Stimulated activated naive B cell treated with anti-CD40 and anti-IgM and Interleukin-4, amounts not matched to agents 10 μg/mL and 1 μg/mL and 100 μg/mL, for 72 hours (primary cell): ENCODE data around the gene PLCB4.
A peak's percentile ranks its signal among the peaks of the same experiment; 100 is the strongest.

Source experiments
- ATAC-seq, 2 donors: fragments of 150-1000 bp; cut with Tn5 transposase; replicated peaks; 2 replicates each; pipeline ENCODE4 v1.10.0; 2021; ENCODE audit warnings: moderate library complexity in 1 of 2
- DNase-seq: peaks from one replicate; pipeline ENCODE4 v3.0.0; 2021
- H3K27ac Mint-ChIP-seq: one replicate; pipeline ENCODE4 v1.8.0; 2022; ENCODE audit warnings: mild to moderate bottlenecking, mixed read lengths
- H3K27me3 Mint-ChIP-seq, 2 donors: one replicate each; pipeline ENCODE4 v1.8.0; 2022; ENCODE audit warnings: mixed read lengths in 2 of 2
- H3K36me3 Mint-ChIP-seq, 2 donors: one replicate each; pipeline ENCODE4 v1.8.0; 2022; ENCODE audit warnings: mixed read lengths in 2 of 2, mild to moderate bottlenecking in 1 of 2
- H3K4me1 Mint-ChIP-seq, 2 donors: one replicate each; pipeline ENCODE4 v1.8.0; 2022; ENCODE audit warnings: mixed read lengths in 2 of 2, mild to moderate bottlenecking in 1 of 2
- H3K4me3 Mint-ChIP-seq, 2 donors: one replicate each; pipeline ENCODE4 v1.8.0; 2022; ENCODE audit warnings: mild to moderate bottlenecking in 2 of 2, mixed read lengths in 2 of 2, moderate library complexity in 1 of 2
- H3K9me3 Mint-ChIP-seq, 2 donors: one replicate each; pipeline ENCODE4 v1.8.0; 2022; ENCODE audit warnings: mixed read lengths in 2 of 2, mild to moderate bottlenecking in 1 of 2

Gene PLCB4

DNA sequence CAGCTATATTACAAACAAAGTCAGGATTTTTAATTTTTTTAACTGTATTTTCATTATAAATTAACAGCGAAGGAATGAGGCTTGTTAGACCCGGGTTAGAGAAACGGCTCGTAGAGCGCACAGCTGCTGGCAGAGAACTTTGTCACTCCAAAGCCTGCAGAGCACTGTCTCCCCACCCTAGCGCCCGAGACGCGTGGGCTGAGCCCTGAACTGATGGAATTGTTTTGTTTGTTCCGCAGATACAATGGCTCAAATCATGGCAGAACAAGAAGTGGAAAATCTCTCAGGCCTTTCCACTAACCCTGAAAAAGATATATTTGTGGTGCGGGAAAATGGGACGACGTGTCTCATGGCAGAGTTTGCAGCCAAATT is 446.3 kb downstream of the PLCB4 start:
- Mint-ChIP-seq H3K27me3 (peaks cover 46 to 59% of the 10 kb centered on the region in 2 donors), H3K9me3 (no peaks in the 10 kb centered on the region), H3K27ac (no peak overlapping the region), H3K4me3 (peak overlapping the region; percentile 75 to 79), H3K4me1 (peaks cover 25 to 44% of the 10 kb centered on the region in 2 donors), H3K36me3 (no peaks in the 10 kb centered on the region)
- DNase-seq (no peak), ATAC-seq (no peak)

DNA sequence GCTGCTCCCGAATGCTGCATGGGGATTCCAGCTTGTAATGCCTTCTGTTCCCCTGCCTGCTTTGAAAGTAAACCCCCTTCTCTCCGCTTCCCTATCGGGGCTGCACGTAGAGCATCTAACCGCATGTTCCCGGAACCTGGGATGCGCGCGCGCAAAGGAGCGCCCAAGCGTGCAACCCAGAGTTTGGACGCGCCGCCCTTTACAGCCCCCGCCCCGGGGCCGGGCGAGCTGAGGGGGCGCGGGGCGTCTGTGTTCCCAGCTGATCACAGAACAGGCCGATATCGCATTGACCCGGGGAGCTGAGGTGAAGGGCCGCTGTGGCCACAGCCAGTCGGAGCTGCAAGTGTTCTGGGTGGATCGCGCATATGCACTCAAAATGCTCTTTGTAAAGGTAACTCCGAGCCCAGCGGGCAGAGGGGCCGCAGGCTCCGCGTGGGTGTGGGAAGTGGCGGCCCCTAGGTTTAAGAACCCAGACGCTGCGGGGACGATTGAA is 446.9 kb downstream of the PLCB4 start:
- H3K27me3 Mint-ChIP-seq = peaks cover 47 to 65% of the 10 kb centered on the region in 2 donors
- H3K4me1 Mint-ChIP-seq = peaks cover 24 to 40% of the 10 kb centered on the region in 2 donors
- DNase-seq (no peak), ATAC-seq (peak; percentile 26 to 31)
- H3K4me3 Mint-ChIP-seq = peak overlapping the region; percentile 75 to 79
- no peaks in the 10 kb centered on the region for H3K36me3 Mint-ChIP-seq
- no peaks in the 10 kb centered on the region for H3K9me3 Mint-ChIP-seq
- H3K27ac Mint-ChIP-seq = peak overlapping the region; percentile 54

DNA sequence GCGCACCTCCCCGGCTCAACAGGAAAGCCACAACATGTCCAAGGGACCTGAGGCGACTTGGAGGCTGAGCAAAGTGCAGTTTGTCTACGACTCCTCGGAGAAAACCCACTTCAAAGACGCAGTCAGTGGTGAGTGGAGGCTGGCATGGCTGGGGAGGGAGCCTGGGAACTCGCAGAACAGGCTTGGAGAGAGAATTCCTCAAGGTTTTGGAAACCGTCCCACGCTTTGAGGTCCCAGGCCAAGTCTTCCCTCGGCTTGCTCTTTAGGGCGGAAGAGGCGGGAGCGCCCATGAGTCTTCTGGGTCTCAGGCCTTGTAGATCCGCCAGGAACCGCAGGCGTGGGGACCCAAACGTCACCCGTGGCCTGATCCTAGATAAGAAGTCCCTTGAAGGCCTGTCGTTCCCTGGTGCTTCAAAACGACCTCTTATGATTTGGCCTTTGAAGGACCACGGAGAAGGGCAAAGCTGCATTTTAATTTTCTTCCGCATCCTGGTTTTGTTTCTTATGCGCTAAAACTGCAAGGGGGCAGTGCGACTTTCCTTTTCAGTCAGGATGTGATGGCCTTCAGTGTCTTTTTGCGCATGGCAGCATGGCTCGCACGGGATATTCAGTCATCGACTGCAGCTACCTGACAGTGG is 447.5 kb downstream of the PLCB4 start:
- Mint-ChIP-seq H3K27ac (peak overlapping the region; percentile 14), H3K9me3 (no peaks in the 10 kb centered on the region), H3K36me3 (no peaks in the 10 kb centered on the region), H3K27me3 (peaks cover 50 to 68% of the 10 kb centered on the region in 2 donors), H3K4me1 (peaks cover 22 to 35% of the 10 kb centered on the region in 2 donors), H3K4me3 (peak overlapping the region; percentile 75 to 79)
- DNase-seq (no peak), ATAC-seq (peak; percentile 62 to 70)

DNA sequence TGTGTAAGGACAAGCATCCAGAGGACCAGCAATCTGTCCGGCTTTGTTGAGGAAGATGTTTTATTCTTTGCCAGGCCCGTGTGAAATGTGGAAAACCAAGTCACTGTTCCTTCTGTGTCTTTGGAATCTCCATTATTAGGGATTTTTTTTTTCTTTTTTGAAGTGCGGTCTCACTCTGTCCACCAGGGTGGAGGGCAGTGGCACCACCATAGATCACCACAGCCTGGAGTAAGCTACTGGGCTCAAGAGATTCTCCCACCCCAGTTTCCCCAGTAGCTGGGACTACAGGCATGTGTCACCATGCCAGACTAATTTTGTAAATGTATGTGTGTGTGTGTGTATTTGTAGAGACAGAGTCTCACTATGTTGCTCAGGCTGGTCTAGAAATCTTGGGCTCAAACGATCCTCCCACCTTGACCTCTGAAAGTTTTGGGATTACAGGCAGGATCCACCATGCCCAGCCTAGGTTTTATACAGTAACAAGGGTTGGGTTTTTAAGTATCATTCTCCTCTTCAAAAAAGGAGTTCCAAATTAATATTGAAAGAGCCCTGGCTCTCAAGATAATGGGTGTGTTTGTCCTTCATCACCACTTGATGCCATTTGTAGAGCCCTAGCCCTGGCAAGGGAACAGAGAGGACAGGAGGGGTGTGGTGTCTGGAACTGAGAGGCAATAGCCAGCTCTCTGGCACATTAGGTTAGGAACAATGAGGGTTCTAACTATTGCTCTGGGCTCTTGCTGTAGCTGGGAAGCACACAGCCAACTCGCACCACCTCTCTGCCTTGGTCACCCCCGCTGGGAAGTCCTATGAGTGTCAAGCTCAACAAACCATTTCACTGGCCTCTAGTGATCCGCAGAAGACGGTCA is 448.6 kb downstream of the PLCB4 start:
- no peak for DNase-seq
- Mint-ChIP-seq H3K4me3 (no peak overlapping the region), H3K4me1 (peaks cover 18 to 31% of the 10 kb centered on the region in 2 donors), H3K27me3 (peaks cover 52 to 63% of the 10 kb centered on the region in 2 donors), H3K27ac (no peak overlapping the region), H3K36me3 (no peaks in the 10 kb centered on the region), H3K9me3 (no peaks in the 10 kb centered on the region)
- no peak for ATAC-seq

DNA sequence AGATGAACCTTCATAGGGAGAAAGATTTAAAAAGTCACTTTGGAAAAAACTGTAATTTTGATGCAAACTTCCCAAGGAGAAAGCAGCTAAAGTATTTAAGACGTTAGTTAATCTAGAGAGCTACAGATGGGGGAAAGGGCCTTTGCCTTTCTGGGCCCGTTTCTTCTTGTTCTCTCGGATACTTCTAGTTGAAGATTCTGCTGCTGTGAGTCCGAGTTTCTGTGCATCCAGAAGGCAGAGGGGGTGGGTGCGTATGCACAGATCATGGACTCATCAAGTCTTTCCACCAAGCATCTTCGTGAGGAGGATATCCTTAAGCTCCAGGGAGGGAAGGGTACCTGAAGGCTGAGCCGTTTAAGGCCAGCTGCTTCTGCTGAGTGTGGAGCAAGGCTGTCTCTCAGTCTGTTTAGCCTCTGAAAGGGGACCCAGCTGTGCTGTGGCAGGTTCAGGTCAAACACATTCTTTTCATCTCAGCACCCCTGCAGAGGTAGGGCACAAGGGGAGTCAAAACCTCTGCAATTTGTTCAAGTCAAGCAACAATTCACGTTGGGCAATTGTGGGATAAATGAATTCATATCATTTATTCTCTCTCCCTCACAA is 449.8 kb downstream of the PLCB4 start:
- H3K4me3 Mint-ChIP-seq = no peak overlapping the region
- peaks cover 52 to 63% of the 10 kb centered on the region in 2 donors for H3K27me3 Mint-ChIP-seq
- H3K27ac Mint-ChIP-seq = no peak overlapping the region
- H3K4me1 Mint-ChIP-seq = peaks cover 18 to 31% of the 10 kb centered on the region in 2 donors
- no peaks in the 10 kb centered on the region for H3K36me3 Mint-ChIP-seq
- DNase-seq (no peak), ATAC-seq (no peak)
- no peaks in the 10 kb centered on the region for H3K9me3 Mint-ChIP-seq

DNA sequence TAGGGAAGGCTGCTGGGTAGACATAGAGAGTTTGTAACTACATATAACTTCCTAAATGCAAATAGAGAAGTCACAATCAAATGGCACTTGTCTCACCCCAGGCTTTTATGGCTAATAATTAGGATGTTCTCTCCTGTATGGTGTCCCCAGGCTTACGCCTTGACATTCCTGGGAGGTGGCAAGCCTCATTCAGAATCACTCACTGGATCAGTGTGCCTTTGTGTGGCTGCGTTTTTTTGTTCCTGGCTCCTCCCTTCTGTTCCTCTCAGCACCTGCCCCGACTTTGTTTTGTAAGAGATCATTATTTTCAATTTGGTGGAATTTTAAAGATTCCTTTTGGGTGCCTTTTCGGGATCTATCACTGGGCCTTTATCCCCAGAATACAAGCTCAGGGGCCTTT is 451.2 kb downstream of the PLCB4 start:
- H3K4me1 Mint-ChIP-seq = peaks cover 15 to 22% of the 10 kb centered on the region in 2 donors
- no peak for DNase-seq
- no peak overlapping the region for H3K4me3 Mint-ChIP-seq
- H3K27me3 Mint-ChIP-seq = peaks cover 48 to 49% of the 10 kb centered on the region in 2 donors
- ATAC-seq = no peak
- H3K36me3 Mint-ChIP-seq = no peaks in the 10 kb centered on the region
- no peak overlapping the region for H3K27ac Mint-ChIP-seq
- no peaks in the 10 kb centered on the region for H3K9me3 Mint-ChIP-seq

DNA sequence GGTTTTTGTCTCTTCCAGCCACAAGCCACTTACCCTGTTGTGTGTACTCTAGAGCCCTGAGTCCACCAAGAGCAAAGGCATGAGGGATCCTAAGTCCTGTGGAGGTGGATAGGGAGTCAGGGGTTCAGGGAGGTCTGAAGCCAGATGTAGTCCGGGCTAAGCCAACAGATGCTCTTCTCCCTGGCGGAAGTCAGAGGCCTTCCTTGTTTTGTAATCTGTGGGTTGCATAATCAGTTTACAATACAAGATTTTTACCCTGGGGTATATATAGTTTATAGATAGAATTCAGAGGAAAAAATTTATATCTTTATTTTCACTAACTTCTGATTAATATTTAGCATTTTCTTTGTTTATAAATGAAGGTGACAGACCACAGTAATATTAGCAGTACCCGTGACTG is 454.7 kb downstream of the PLCB4 start:
- Mint-ChIP-seq H3K4me3 (no peak overlapping the region), H3K9me3 (no peaks in the 10 kb centered on the region), H3K36me3 (no peaks in the 10 kb centered on the region), H3K27me3 (peaks cover 19 to 25% of the 10 kb centered on the region in 2 donors), H3K27ac (no peak overlapping the region), H3K4me1 (peaks cover 0 to under 1% of the 10 kb centered on the region in 2 donors)
- ATAC-seq (no peak), DNase-seq (no peak)
